Natural killer cell (primary cell): ENCODE data around the gene TEX22. TPM values are rescaled to one million over a fixed set of nuclear protein-coding genes. Genes with fewer than 3 reads are reported as not detected.

Experiments
- ATAC-seq, 3 donors: fragments of 150-1000 bp in 2 of 3; fragments of 200-7000 bp in 1 of 3; cut with Tn5 transposase; 1 replicate in 1 of 3; 2 replicates in 2 of 3; pipeline ENCODE4 v1.10.0; 2021; ENCODE audit warnings: mild to moderate bottlenecking in 2 of 3, moderate library complexity in 2 of 3
- DNase-seq, 2 donors: peaks; one replicate each; pipeline versions ENCODE4 v3.0.0 to v3.0.0-alpha.2; 2013 to 2021; ENCODE audit warnings: mixed read lengths in 1 of 2
- H3K27ac ChIP-seq: one replicate; pipeline ENCODE4 v1.5.1; 2013; ENCODE audit warnings: mild to moderate bottlenecking, low read length
- H3K27me3 ChIP-seq: one replicate; pipeline ENCODE4 v1.6.1; 2013; ENCODE audit warnings: low read length; ENCODE audit not compliant: control insufficient read depth, insufficient read depth
- H3K36me3 ChIP-seq: one replicate; pipeline ENCODE4 v1.6.1; 2013; ENCODE audit warnings: low read length; ENCODE audit not compliant: control insufficient read depth, insufficient read depth
- H3K4me1 ChIP-seq: one replicate; pipeline ENCODE4 v1.6.1; 2013; ENCODE audit warnings: low read length; ENCODE audit not compliant: control insufficient read depth, insufficient read depth
- H3K4me3 ChIP-seq: one replicate; pipeline ENCODE4 v1.5.1; 2013; ENCODE audit warnings: low read length
- H3K9me3 ChIP-seq: one replicate; pipeline ENCODE4 v1.6.1; 2013; ENCODE audit warnings: low read length; ENCODE audit not compliant: control insufficient read depth, insufficient read depth
- H3K27ac Mint-ChIP-seq, 2 donors: one replicate each; pipeline ENCODE4 v1.8.0; 2022; ENCODE audit warnings: mild to moderate bottlenecking in 2 of 2, mixed read lengths in 2 of 2, moderate library complexity in 1 of 2
- H3K27me3 Mint-ChIP-seq, 2 donors: one replicate each; pipeline ENCODE4 v1.8.0; 2022; ENCODE audit warnings: low read depth in 2 of 2, mixed read lengths in 2 of 2
- H3K36me3 Mint-ChIP-seq: one replicate; pipeline ENCODE4 v1.8.0; 2022; ENCODE audit warnings: mixed read lengths
- H3K4me1 Mint-ChIP-seq, 2 donors: one replicate each; pipeline ENCODE4 v1.8.0; 2022; ENCODE audit warnings: mixed read lengths in 2 of 2
- H3K4me3 Mint-ChIP-seq: one replicate; pipeline ENCODE4 v1.8.0; 2022; ENCODE audit warnings: mild to moderate bottlenecking, moderate library complexity, mixed read lengths
- H3K9me3 Mint-ChIP-seq, 2 donors: one replicate each; pipeline ENCODE4 v1.8.0; 2022; ENCODE audit warnings: mixed read lengths in 2 of 2
- CTCF ChIP-seq: fragments of 200-600 bp; IDR thresholded peaks from one replicate; pipeline ENCODE4 v1.8.0; 2022; ENCODE audit warnings: antibody characterized with exemption
- WGBS: methylation state at CpG from one replicate; pipeline ENCODE4 v1.1.7; 2013; ENCODE audit warnings: missing lambda C conversion rate; ENCODE audit not compliant: insufficient coverage; 5-methylcytosine and 5-hydroxymethylcytosine counted together
- intact Hi-C: fragments of 100-400 bp; cut with micrococcal nuclease; formaldehyde crosslinking; loops from one replicate; pipeline ENCODE4 v1.14.2; 2022
- total RNA-seq, 4 donors: library from RNA; stranded (reverse); fragments of 120-200 nt in 1 of 4; gene quantifications; one replicate each; pipeline versions ENCODE4 v1.2.3 to v1.2.4, GENCODE V29; 2013 to 2022

The TEX22 gene
- total RNA-seq, 3 donors from 2014 or later (not counting 1 experiment from before 2014, with no cell fraction given), result 0.23 to 1.9 (median 1.8) TPM

DNA sequence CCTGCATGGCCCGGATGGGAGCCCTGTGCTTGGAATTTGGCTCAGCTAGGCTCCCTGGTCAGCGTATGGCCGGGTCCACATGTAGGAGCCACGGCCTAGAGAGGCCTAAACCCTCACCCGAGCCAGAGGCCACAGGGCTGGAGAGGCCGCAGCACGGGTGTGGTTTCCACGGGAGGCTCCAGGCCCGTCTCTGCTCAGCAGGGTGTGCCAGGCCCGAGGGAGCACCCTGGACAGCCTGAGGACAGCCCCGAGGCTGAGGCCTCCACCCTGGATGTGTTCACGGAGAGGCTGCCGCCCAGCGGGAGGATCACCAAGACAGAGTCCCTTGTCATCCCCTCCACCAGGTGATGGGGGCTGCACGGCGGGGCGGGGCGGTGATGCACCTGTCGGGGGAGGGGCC lies 17.6 kb upstream of the TEX22 start:
- intact Hi-C loops, result no loop called here
- H3K9me3 ChIP-seq, result no peaks in the 10 kb centered on the region
- H3K4me1 ChIP-seq, result peaks cover 31% of the 10 kb centered on the region
- no peak overlapping the region for H3K4me3 ChIP-seq
- peaks cover 6% of the 10 kb centered on the region for H3K36me3 ChIP-seq
- peaks cover 5 to 6% of the 10 kb centered on the region in 2 donors for H3K4me1 Mint-ChIP-seq
- no peak for DNase-seq
- no peaks in the 10 kb centered on the region for H3K27me3 Mint-ChIP-seq
- no peak overlapping the region for H3K27ac ChIP-seq
- TF ChIP-seq CTCF, result no peak
- H3K4me3 Mint-ChIP-seq, result no peak overlapping the region
- ATAC-seq, result no peak
- WGBS, result 97% methylated on average over 19 of the region's 19 CpGs
- no peak overlapping the region for H3K27ac Mint-ChIP-seq
- H3K27me3 ChIP-seq, result no peaks in the 10 kb centered on the region
- no peaks in the 10 kb centered on the region for H3K36me3 Mint-ChIP-seq
- H3K9me3 Mint-ChIP-seq, result no peaks in the 10 kb centered on the region

- Mint-ChIP-seq H3K4me3 (no peak overlapping the region), H3K27ac (no peak overlapping the region), H3K36me3 (no peaks in the 10 kb centered on the region), H3K4me1 (no peaks in the 10 kb centered on the region), H3K9me3 (no peaks in the 10 kb centered on the region), H3K27me3 (no peaks in the 10 kb centered on the region)
- 92% methylated on average over 27 of the region's 27 CpGs for WGBS
- Histone ChIP-seq H3K4me1 (peaks cover 22% of the 10 kb centered on the region), H3K4me3 (no peak overlapping the region), H3K27me3 (no peaks in the 10 kb centered on the region), H3K36me3 (peaks cover 6% of the 10 kb centered on the region), H3K9me3 (no peaks in the 10 kb centered on the region), H3K27ac (no peak overlapping the region)
- DNase-seq, result no peak
- no peak for TF ChIP-seq CTCF
- intact Hi-C loops, result no loop called here
- no peak for ATAC-seq
Observed at GRCh38 chr14:105381446-105382342, 16.6 kb upstream of the TEX22 start.

- Mint-ChIP-seq H3K27me3 (no peaks in the 10 kb centered on the region), H3K9me3 (no peaks in the 10 kb centered on the region), H3K36me3 (no peaks in the 10 kb centered on the region), H3K4me3 (no peak overlapping the region), H3K27ac (no peak overlapping the region), H3K4me1 (no peaks in the 10 kb centered on the region)
- Histone ChIP-seq H3K36me3 (peaks cover 6% of the 10 kb centered on the region), H3K4me1 (peaks cover 14% of the 10 kb centered on the region), H3K9me3 (no peaks in the 10 kb centered on the region), H3K27ac (no peak overlapping the region), H3K4me3 (no peak overlapping the region), H3K27me3 (no peaks in the 10 kb centered on the region)
- intact Hi-C loops, result no loop called here
- DNase-seq (no peak), ATAC-seq (no peak)
- 94% methylated on average over 26 of the region's 26 CpGs for whole genome bisulfite sequencing
- no peak for TF ChIP-seq CTCF
Observed at GRCh38 chr14:105382343-105383082, 15.8 kb upstream of the TEX22 start.
